Gastroesophageal sphincter (tissue), 4 donors: ENCODE measurements around the gene TRIO. TPM values are rescaled to one million over a fixed set of nuclear protein-coding genes. Genes with fewer than 3 reads are reported as not detected.

Experiments used
- ATAC-seq: fragments of 150-250 bp; one replicate; pipeline ENCODE4 v1.9.1; 2016; ENCODE audit warnings: mild to moderate bottlenecking, moderate library complexity
- H3K27ac ChIP-seq, 4 donors: fragments of 200-600 bp; sonication (generic) in 3 of 4; 1 replicate in 3 of 4; 2 replicates in 1 of 4; pipeline ENCODE4 v1.5.1; 2016 to 2019
- H3K27me3 ChIP-seq: fragments of 200-600 bp; sonication (generic); one replicate; pipeline ENCODE4 v1.5.1; 2019
- H3K36me3 ChIP-seq, 2 donors: fragments of 200-600 bp; sonication (generic); one replicate each; pipeline ENCODE4 v1.5.1; 2019; ENCODE audit warnings: control low read depth in 1 of 2
- H3K4me1 ChIP-seq, 3 donors: fragments of 200-600 bp; sonication (generic); 1 replicate in 2 of 3; 2 replicates in 1 of 3; pipeline ENCODE4 v1.5.1; 2016 to 2019; ENCODE audit warnings: control low read depth in 2 of 3
- H3K4me3 ChIP-seq, 2 donors: fragments of 200-600 bp; sonication (generic); one replicate each; pipeline ENCODE4 v1.5.1; 2019; ENCODE audit warnings: mild to moderate bottlenecking in 1 of 2, moderate library complexity in 1 of 2
- H3K9me3 ChIP-seq, 3 donors: fragments of 200-600 bp; sonication (generic); one replicate each; pipeline ENCODE4 v1.5.1; 2017 to 2019; ENCODE audit warnings: control low read depth in 2 of 3
- CTCF ChIP-seq, 4 experiments: fragments of 200-600 bp in 2 of 4; fragments of 450-650 bp in 2 of 4; sonication (generic) in 1 of 4; IDR thresholded peaks; one replicate each; pipeline ENCODE4 v1.5.1; 2017 to 2019; ENCODE audit warnings: antibody characterized with exemption in 4 of 4, mild to moderate bottlenecking in 2 of 4, moderate library complexity in 2 of 4
- EP300 ChIP-seq: sonication (generic); formaldehyde crosslinking; IDR thresholded peaks from one replicate; pipeline ENCODE4 v1.6.1; 2017; ENCODE audit warnings: antibody characterized with exemption, mild to moderate bottlenecking
- POLR2A ChIP-seq, 2 donors: fragments of 450-650 bp; IDR thresholded peaks; one replicate each; pipeline ENCODE4 v1.6.1; 2017; ENCODE audit warnings: antibody characterized with exemption in 2 of 2, mild to moderate bottlenecking in 2 of 2, moderate library complexity in 1 of 2
- POLR2AphosphoS5 ChIP-seq: sonication (generic); formaldehyde crosslinking; IDR thresholded peaks from one replicate; pipeline ENCODE4 v1.6.1; 2017; ENCODE audit warnings: antibody characterized with exemption
- WGBS, 2 donors: methylation state at CpG; one replicate each; pipeline ENCODE4 v1.1.5; 2018; ENCODE audit warnings: low coverage in 1 of 2; 5-methylcytosine and 5-hydroxymethylcytosine counted together
- total RNA-seq, 4 donors: library from RNA; depleted of rRNA; stranded (reverse); fragments of >200 nt; gene quantifications; one replicate each; pipeline ENCODE4 v1.1.0, GENCODE V29; 2016

The TRIO gene
- total RNA-seq, 4 donors from 2014 or later: 69.2 to 257 (median 172) TPM

- H3K4me3 ChIP-seq: peak overlapping the region in 1 of 2 donors; percentile 58
- peak overlapping the region in 2 of 4 donors; percentile 79 to 85 for H3K27ac ChIP-seq
- H3K36me3 ChIP-seq: peaks cover 0 to 9% of the 10 kb centered on the region in 2 donors
- H3K4me1 ChIP-seq: peaks cover 5 to 80% (median 10%) of the 10 kb centered on the region in 3 donors
- H3K9me3 ChIP-seq: no peaks in the 10 kb centered on the region
- no peaks in the 10 kb centered on the region for H3K27me3 ChIP-seq
- no peak for TF ChIP-seq POLR2AphosphoS5
- TF ChIP-seq EP300: no peak
- TF ChIP-seq POLR2A (IDR thresholded peaks at IDR 0.05): no peak
- TF ChIP-seq CTCF (IDR thresholded peaks at IDR 0.05): no peak
- no peak for ATAC-seq
- WGBS, 2 donors: 62 to 72% methylated on average over 4 to 5 of the region's 5 CpGs
These were observed 299.4 kb downstream of the TRIO start for GRCh38 chr5:14442536-14442935.

GRCh38 chr5:14443671-14444093, 300.5 kb downstream of the TRIO start:
- Histone ChIP-seq H3K4me1 (peaks cover 5 to 91% (median 10%) of the 10 kb centered on the region in 3 donors), H3K4me3 (no peak overlapping the region), H3K36me3 (no peaks in the 10 kb centered on the region), H3K27ac (peak overlapping the region in 2 of 4 donors; percentile 26 to 60), H3K27me3 (no peaks in the 10 kb centered on the region), H3K9me3 (no peaks in the 10 kb centered on the region)
- no peak for ATAC-seq
- 32 to 62% methylated on average over 4 of the region's 4 CpGs for WGBS, 2 donors
- TF ChIP-seq POLR2A (IDR thresholded peaks at IDR 0.05) (no peak), EP300 (no peak), CTCF (IDR thresholded peaks at IDR 0.05) (no peak), POLR2AphosphoS5 (no peak)

GRCh38 chr5:14444161-14444560, 301.0 kb downstream of the TRIO start:
- ATAC-seq: no peak
- WGBS, 2 donors: 54 to 58% methylated on average over 3 of the region's 3 CpGs
- Histone ChIP-seq H3K27me3 (no peaks in the 10 kb centered on the region), H3K4me3 (no peak overlapping the region), H3K27ac (peak overlapping the region in 3 of 4 donors; percentile 9 to 72 (median 60)), H3K4me1 (peaks cover 5 to 93% (median 14%) of the 10 kb centered on the region in 3 donors), H3K36me3 (no peaks in the 10 kb centered on the region), H3K9me3 (no peaks in the 10 kb centered on the region)
- no peak for TF ChIP-seq CTCF (IDR thresholded peaks at IDR 0.05)

- no peak for TF ChIP-seq POLR2AphosphoS5
- no peak for TF ChIP-seq EP300
- TF ChIP-seq CTCF (IDR thresholded peaks at IDR 0.05): no peak
- TF ChIP-seq POLR2A (IDR thresholded peaks at IDR 0.05): no peak
- ATAC-seq: no peak
- no peak overlapping the region for H3K4me3 ChIP-seq
- H3K36me3 ChIP-seq: no peaks in the 10 kb centered on the region
- H3K27me3 ChIP-seq: no peaks in the 10 kb centered on the region
- no peaks in the 10 kb centered on the region for H3K9me3 ChIP-seq
- 63% methylated on average over 3 to 4 of the region's 4 CpGs for WGBS, 2 donors
- H3K27ac ChIP-seq: peak overlapping the region in 3 of 4 donors; percentile 60 to 81 (median 72)
- peaks cover 5 to 92% (median 14%) of the 10 kb centered on the region in 3 donors for H3K4me1 ChIP-seq
These were observed 301.9 kb downstream of the TRIO start for GRCh38 chr5:14445013-14445412.

GRCh38 chr5:14445576-14446290, 302.6 kb downstream of the TRIO start:
- Histone ChIP-seq H3K27me3 (no peaks in the 10 kb centered on the region), H3K4me1 (peaks cover 5 to 85% (median 14%) of the 10 kb centered on the region in 3 donors), H3K27ac (peak overlapping the region; percentile 30 to 81 (median 66)), H3K9me3 (no peaks in the 10 kb centered on the region), H3K4me3 (no peak overlapping the region), H3K36me3 (peaks cover 0 to 2% of the 10 kb centered on the region in 2 donors)
- 6 to 28% methylated on average over 9 to 14 of the region's 15 CpGs for WGBS, 2 donors
- ATAC-seq: peak; percentile 46
- TF ChIP-seq POLR2A (IDR thresholded peaks at IDR 0.05) (no peak), POLR2AphosphoS5 (peak; percentile 4)
